Glutamatergic neuron (in vitro differentiated cells): ENCODE data around the gene ZPBP2. TPM values are rescaled to one million over a fixed set of nuclear protein-coding genes. Genes with fewer than 3 reads are reported as not detected.
"Not testable (repeated sequence)": the region's sequence is repeated elsewhere in the genome, so short reads cannot be mapped to it uniquely, and the experiment has no call there.

Experiments used
- DNase-seq: peaks from one replicate; pipeline ENCODE4 v3.0.0; 2022
- H3K27ac Mint-ChIP-seq: one replicate; pipeline ENCODE4 v1.8.0; 2020; ENCODE audit warnings: mild to moderate bottlenecking, mixed read lengths, inconsistent platforms; ENCODE audit not compliant: unreplicated experiment
- H3K27me3 Mint-ChIP-seq: one replicate; pipeline ENCODE4 v1.8.0; 2020; ENCODE audit warnings: mild to moderate bottlenecking, moderate library complexity, mixed read lengths, inconsistent platforms; ENCODE audit not compliant: unreplicated experiment
- H3K36me3 Mint-ChIP-seq: one replicate; pipeline ENCODE4 v1.8.0; 2020; ENCODE audit warnings: mild to moderate bottlenecking, mixed read lengths, inconsistent platforms; ENCODE audit not compliant: unreplicated experiment
- H3K4me1 Mint-ChIP-seq: one replicate; pipeline ENCODE4 v1.8.0; 2020; ENCODE audit warnings: mild to moderate bottlenecking, low read depth, mixed read lengths, inconsistent platforms; ENCODE audit not compliant: unreplicated experiment
- H3K4me3 Mint-ChIP-seq: one replicate; pipeline ENCODE4 v1.8.0; 2020; ENCODE audit warnings: mild to moderate bottlenecking, mixed read lengths, inconsistent platforms; ENCODE audit not compliant: unreplicated experiment
- H3K9me3 Mint-ChIP-seq: one replicate; pipeline ENCODE4 v1.8.0; 2020; ENCODE audit warnings: mild to moderate bottlenecking, moderate library complexity, mixed read lengths, inconsistent platforms; ENCODE audit not compliant: unreplicated experiment
- CTCF ChIP-seq: fragments of 200-600 bp; sonication (generic); IDR thresholded peaks from one replicate; pipeline ENCODE4 v1.5.0; 2021; ENCODE audit not compliant: partially characterized antibody, unreplicated experiment
- total RNA-seq: library from RNA; stranded (reverse); fragmentation: NEBNext Ultra II Directional; extraction: Animal tissue kit (Norgen Biotek cat#: 25700); gene quantifications from one replicate; pipeline ENCODE4 v1.2.1, GENCODE V29; 2021; ENCODE audit not compliant: unreplicated experiment

ZPBP2 gene
- total RNA-seq, 1 donor from 2014 or later: not detected

GRCh38 chr17:39894681-39895376 lies 26.8 kb downstream of the ZPBP2 start:
- no peak for DNase-seq
- Mint-ChIP-seq H3K27ac (no peak overlapping the region), H3K9me3 (no peaks in the 10 kb centered on the region), H3K27me3 (peaks cover 5% of the 10 kb centered on the region), H3K36me3 (no peaks in the 10 kb centered on the region), H3K4me3 (no peak overlapping the region), H3K4me1 (no peaks in the 10 kb centered on the region)
- no peak for TF ChIP-seq CTCF

- Mint-ChIP-seq H3K9me3 (no peaks in the 10 kb centered on the region), H3K36me3 (no peaks in the 10 kb centered on the region), H3K4me1 (no peaks in the 10 kb centered on the region), H3K27me3 (peaks cover 5% of the 10 kb centered on the region), H3K27ac (no peak overlapping the region), H3K4me3 (no peak overlapping the region)
- DNase-seq: no peak
- TF ChIP-seq CTCF: no peak
These were observed 30.1 kb downstream of the ZPBP2 start for GRCh38 chr17:39898088-39898487.

- H3K4me1 Mint-ChIP-seq: no peaks in the 10 kb centered on the region
- H3K27me3 Mint-ChIP-seq: peaks cover 5% of the 10 kb centered on the region
- no peaks in the 10 kb centered on the region for H3K36me3 Mint-ChIP-seq
- no peak overlapping the region for H3K27ac Mint-ChIP-seq
- H3K4me3 Mint-ChIP-seq: no peak overlapping the region
- no peaks in the 10 kb centered on the region for H3K9me3 Mint-ChIP-seq
- TF ChIP-seq CTCF: no peak
- DNase-seq: no peak
These were observed 31.2 kb downstream of the ZPBP2 start for GRCh38 chr17:39899215-39899614.

- not testable (repeated sequence) for H3K4me3 Mint-ChIP-seq, H3K27me3 Mint-ChIP-seq, H3K9me3 Mint-ChIP-seq, DNase-seq, H3K36me3 Mint-ChIP-seq, H3K4me1 Mint-ChIP-seq, H3K27ac Mint-ChIP-seq
These were observed 34.0 kb downstream of the ZPBP2 start for GRCh38 chr17:39902027-39902426.

- H3K36me3 Mint-ChIP-seq: peaks cover 4% of the 10 kb centered on the region
- DNase-seq: no peak
- no peaks in the 10 kb centered on the region for H3K27me3 Mint-ChIP-seq
- no peaks in the 10 kb centered on the region for H3K9me3 Mint-ChIP-seq
- H3K27ac Mint-ChIP-seq: no peak overlapping the region
- no peaks in the 10 kb centered on the region for H3K4me1 Mint-ChIP-seq
- no peak for TF ChIP-seq CTCF
- no peak overlapping the region for H3K4me3 Mint-ChIP-seq
These were observed 35.3 kb downstream of the ZPBP2 start for GRCh38 chr17:39903158-39903884.
